Ovary (tissue), 3 donors: ENCODE data around the gene BEX3.

Source experiments
- CTCF ChIP-seq, 3 donors: fragments of 450-650 bp in 2 of 3; fragments of 200-600 bp in 1 of 3; IDR thresholded peaks; one replicate each; pipeline versions ENCODE4 v1.5.1 to v1.8.0; 2016 to 2022; ENCODE audit warnings: antibody characterized with exemption in 3 of 3, mild to moderate bottlenecking in 1 of 3
- POLR2A ChIP-seq: fragments of 450-650 bp; IDR thresholded peaks from one replicate; pipeline ENCODE4 v1.6.1; 2017; ENCODE audit warnings: antibody characterized with exemption, mild to moderate bottlenecking, moderate library complexity
- donor health status: DM: no; HTN: no; CAD: no.

- no peak for TF ChIP-seq CTCF (IDR thresholded peaks at IDR 0.05)
- TF ChIP-seq POLR2A = no peak
Observed at GRCh38 chrX:103398421-103398864, 22.1 kb downstream of the BEX3 start.
